Thyroid gland (tissue), 4 donors: ENCODE results near the gene PROK1.

Experiments
- CTCF ChIP-seq, 6 experiments: fragments of 200-600 bp in 3 of 6; fragments of 450-650 bp in 3 of 6; sonication (generic) in 3 of 6; IDR thresholded peaks; one replicate each; pipeline ENCODE4 v1.5.1; 2016 to 2019; ENCODE audit warnings: antibody characterized with exemption in 6 of 6, mild to moderate bottlenecking in 2 of 6, inconsistent platforms in 1 of 6, moderate library complexity in 1 of 6
- POLR2A ChIP-seq, 2 donors: fragments of 450-650 bp; IDR thresholded peaks; one replicate each; pipeline ENCODE4 v1.6.1; 2017; ENCODE audit warnings: antibody characterized with exemption in 2 of 2, mild to moderate bottlenecking in 2 of 2, moderate library complexity in 1 of 2

- TF ChIP-seq CTCF (IDR thresholded peaks at IDR 0.05) (no peak), POLR2A (IDR thresholded peaks at IDR 0.05) (no peak)
Measured at GRCh38 chr1:110404401-110404800, 46.5 kb upstream of the PROK1 start.
